Measurements from ENCODE around the gene SLC49A3. TPM values are rescaled to one million over a fixed set of nuclear protein-coding genes. Genes with fewer than 3 reads are reported as not detected.

The SLC49A3 gene
- total RNA-seq, 1 donor from 2014 or later, result 6.2 TPM

DNA sequence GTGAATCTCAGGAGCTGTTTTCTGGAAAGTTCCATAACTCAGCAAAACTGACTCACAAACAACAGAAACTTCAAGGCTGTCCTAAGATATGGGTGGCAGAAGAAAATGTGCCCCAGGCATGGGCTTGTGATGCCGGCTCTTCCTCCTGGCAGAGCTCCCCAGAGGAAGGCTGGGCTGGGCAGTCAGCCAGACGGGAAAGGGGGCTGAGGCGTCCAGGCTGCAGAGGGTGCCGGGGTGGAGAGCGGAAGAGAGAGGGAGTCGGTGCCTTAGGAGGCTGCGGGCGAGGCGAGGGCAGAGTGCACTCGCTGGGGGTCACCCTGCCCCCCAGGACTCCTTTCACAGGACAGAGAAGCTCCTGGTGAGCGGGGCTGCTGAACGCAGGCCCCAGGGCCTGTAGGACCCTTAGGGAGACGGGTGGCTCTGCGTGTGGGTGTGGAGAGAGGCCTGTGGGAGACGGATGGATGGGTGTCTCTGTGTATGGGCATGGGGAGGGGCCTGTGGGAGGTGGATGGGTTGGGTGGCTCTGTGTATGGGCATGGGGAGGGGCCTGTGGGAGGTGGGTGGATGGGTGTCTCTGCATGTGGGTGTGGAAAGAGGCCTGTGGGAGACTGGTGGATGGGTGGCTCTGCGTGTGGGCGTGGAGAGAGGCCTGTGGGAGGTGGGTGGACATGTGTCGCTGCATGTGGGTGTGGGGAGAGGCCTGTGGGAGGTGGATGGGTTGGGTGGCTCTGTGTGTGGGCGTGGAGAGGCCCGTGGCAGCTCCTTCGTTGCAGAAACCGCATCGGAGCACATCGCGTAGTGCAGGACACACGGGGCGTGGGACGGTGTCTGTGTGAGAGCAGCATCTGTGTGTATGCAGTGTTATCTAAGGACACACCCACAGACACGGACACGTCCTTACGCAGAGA lies 32.6 kb upstream of the SLC49A3 start:
- Histone ChIP-seq H4K20me1 (ENCODE audit: insufficient read depth, low read length) (peaks cover 88% of the 10 kb centered on the region), H3K79me2 (ENCODE audit: insufficient read depth, low read length) (peaks cover 97% of the 10 kb centered on the region), H3K4me3 (ENCODE audit: insufficient read depth, low read depth, low read length) (no peak overlapping the region), H3K9me3 (ENCODE audit: insufficient read depth, low read depth, low read length) (no peaks in the 10 kb centered on the region), H3K27me3 (ENCODE audit: insufficient read depth, low read length) (no peaks in the 10 kb centered on the region), H3K9ac (ENCODE audit: low read length) (no peak overlapping the region), H3K4me2 (ENCODE audit: low read length) (no peak overlapping the region), H2AFZ (ENCODE audit: low read depth, low read length) (no peak overlapping the region), H3K27ac (ENCODE audit: low read depth, low read length) (no peak overlapping the region), H3K4me1 (ENCODE audit: insufficient read depth, low read length) (peaks cover 4% of the 10 kb centered on the region), H3K36me3 (ENCODE audit: insufficient read depth, low read length) (peaks cover 3% of the 10 kb centered on the region)
- DNase-seq (ENCODE audit: low read depth) (no peak), FAIRE-seq (no peak)
- TF ChIP-seq EZH2 (IDR thresholded peaks at IDR 0.05; ENCODE audit: insufficient read depth, low read length), result no peak
- TF ChIP-seq CTCF (IDR thresholded peaks at IDR 0.05; ENCODE audit: insufficient read depth, low read depth, low read length), result no peak
- Mint-ChIP-seq H3K36me3 (ENCODE audit: low read depth, unreplicated experiment) (peaks cover 15% of the 10 kb centered on the region), H3K27ac (ENCODE audit: unreplicated experiment) (peak overlapping the region; percentile 69), H3K27me3 (ENCODE audit: low read depth, unreplicated experiment) (no peaks in the 10 kb centered on the region), H3K9me3 (ENCODE audit: unreplicated experiment) (peaks cover 2% of the 10 kb centered on the region), H3K4me1 (ENCODE audit: low read depth, unreplicated experiment) (peaks cover 25% of the 10 kb centered on the region), H3K4me3 (ENCODE audit: unreplicated experiment) (no peak overlapping the region)

DNA sequence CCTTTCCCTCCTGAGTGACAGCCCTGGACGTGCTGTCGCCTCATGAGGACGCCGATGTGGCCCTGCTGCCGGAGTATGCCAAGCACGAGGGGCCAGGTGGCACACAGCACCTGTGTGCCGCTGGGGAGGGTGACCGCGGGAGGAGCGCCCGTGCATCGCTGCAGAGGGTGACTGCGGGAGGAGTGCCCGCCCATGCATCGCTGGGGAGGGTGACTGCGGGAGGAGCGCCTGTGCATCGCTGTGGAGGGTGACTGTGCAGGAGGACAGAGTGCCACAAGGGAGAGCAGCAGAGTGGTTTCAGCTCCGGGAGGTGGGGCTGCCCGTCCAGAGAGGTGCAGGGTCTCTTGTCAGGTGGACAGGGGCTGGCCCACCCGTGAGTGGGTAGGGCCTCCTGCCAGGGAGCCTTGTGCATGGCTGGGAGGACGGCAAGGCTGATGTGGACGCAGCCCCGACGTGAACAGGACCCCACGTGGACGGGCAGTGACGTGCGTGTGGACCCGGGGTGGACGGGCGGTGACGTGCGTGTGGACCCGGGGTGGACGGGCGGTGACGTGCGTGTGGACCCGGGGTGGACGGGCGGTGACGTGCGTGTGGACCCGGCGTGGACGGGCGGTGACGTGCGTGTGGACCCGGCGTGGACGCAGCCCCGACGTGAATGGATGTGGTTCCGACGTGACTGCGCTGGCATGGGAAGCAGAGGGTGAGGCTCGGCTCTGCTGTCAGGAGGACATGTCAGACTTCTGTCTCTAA lies 31.3 kb upstream of the SLC49A3 start:
- Histone ChIP-seq H3K36me3 (ENCODE audit: insufficient read depth, low read length) (peaks cover 3% of the 10 kb centered on the region), H3K27ac (ENCODE audit: low read depth, low read length) (no peak overlapping the region), H3K79me2 (ENCODE audit: insufficient read depth, low read length) (peaks cover 93% of the 10 kb centered on the region), H4K20me1 (ENCODE audit: insufficient read depth, low read length) (peaks cover 76% of the 10 kb centered on the region), H3K4me3 (ENCODE audit: insufficient read depth, low read depth, low read length) (no peak overlapping the region), H3K27me3 (ENCODE audit: insufficient read depth, low read length) (no peaks in the 10 kb centered on the region), H3K9me3 (ENCODE audit: insufficient read depth, low read depth, low read length) (no peaks in the 10 kb centered on the region), H3K4me2 (ENCODE audit: low read length) (no peak overlapping the region), H3K9ac (ENCODE audit: low read length) (no peak overlapping the region), H2AFZ (ENCODE audit: low read depth, low read length) (no peak overlapping the region), H3K4me1 (ENCODE audit: insufficient read depth, low read length) (peaks cover 4% of the 10 kb centered on the region)
- Mint-ChIP-seq H3K4me3 (ENCODE audit: unreplicated experiment) (peak overlapping the region; percentile 40), H3K27me3 (ENCODE audit: low read depth, unreplicated experiment) (no peaks in the 10 kb centered on the region), H3K36me3 (ENCODE audit: low read depth, unreplicated experiment) (peaks cover 16% of the 10 kb centered on the region), H3K9me3 (ENCODE audit: unreplicated experiment) (peaks cover 2% of the 10 kb centered on the region), H3K27ac (ENCODE audit: unreplicated experiment) (no peak overlapping the region), H3K4me1 (ENCODE audit: low read depth, unreplicated experiment) (peaks cover 23% of the 10 kb centered on the region)
- no peak for DNase-seq (ENCODE audit: low read depth)
- no peak for TF ChIP-seq CTCF (IDR thresholded peaks at IDR 0.05; ENCODE audit: insufficient read depth, low read depth, low read length)
- no peak for TF ChIP-seq EZH2 (IDR thresholded peaks at IDR 0.05; ENCODE audit: insufficient read depth, low read length)
- FAIRE-seq, result no peak
